ENCODE data around the gene PRPF31. TPM values are rescaled to one million over a fixed set of nuclear protein-coding genes. Genes with fewer than 3 reads are reported as not detected.

The PRPF31 gene
- total RNA-seq, 1 donor: 77.0 TPM

Other genes with a start within 250 kb of the PRPF31 start
- 146 TPM for gene MYADM, start 247.9 kb upstream of the PRPF31 start, total RNA-seq
- gene PRKCG, start 233.6 kb upstream of the PRPF31 start, total RNA-seq: under 0.01 TPM
- gene CACNG7, start 206.5 kb upstream of the PRPF31 start, total RNA-seq: not detected
- gene CACNG8, start 152.8 kb upstream of the PRPF31 start, total RNA-seq: under 0.01 TPM
- 0.27 TPM for gene CACNG6, start 124.1 kb upstream of the PRPF31 start, total RNA-seq
- 2.2 TPM for gene VSTM1, start 51.9 kb upstream of the PRPF31 start, total RNA-seq
- not detected for gene TARM1, start 34.4 kb upstream of the PRPF31 start, total RNA-seq
- 0.54 TPM for gene OSCAR, start 15.0 kb upstream of the PRPF31 start, total RNA-seq
- gene NDUFA3, start 12.9 kb upstream of the PRPF31 start, total RNA-seq: 18.9 TPM
- 14.3 TPM for gene TFPT, start 97 bp upstream of the PRPF31 start, total RNA-seq
- 20.2 TPM for gene CNOT3, start 22.0 kb downstream of the PRPF31 start, total RNA-seq
- 4.8 TPM for gene LENG1, start 44.0 kb downstream of the PRPF31 start, total RNA-seq
- gene TMC4, start 57.4 kb downstream of the PRPF31 start, total RNA-seq: under 0.01 TPM
- 270 TPM for gene MBOAT7, start 73.8 kb downstream of the PRPF31 start, total RNA-seq
- gene TSEN34, start 75.6 kb downstream of the PRPF31 start, total RNA-seq: 80.0 TPM
- gene RPS9, start 85.1 kb downstream of the PRPF31 start, total RNA-seq: 4,994 TPM
- 1.1 TPM for gene LILRB3, start 107.3 kb downstream of the PRPF31 start, total RNA-seq
- gene LILRA6, start 127.0 kb downstream of the PRPF31 start, total RNA-seq: 0.27 TPM
- gene LILRB5, start 141.5 kb downstream of the PRPF31 start, total RNA-seq: under 0.01 TPM
- 3.8 TPM for gene LILRB2, start 165.4 kb downstream of the PRPF31 start, total RNA-seq
- gene LILRA5, start 197.4 kb downstream of the PRPF31 start, total RNA-seq: 3.8 TPM
- 0.27 TPM for gene LILRA4, start 223.4 kb downstream of the PRPF31 start, total RNA-seq
- gene LAIR1, start 249.2 kb downstream of the PRPF31 start, total RNA-seq: 166 TPM